WERI-Rb-1 (cell line): ENCODE results near the gene CFAP206.
"Not testable (repeated sequence)": the region's sequence is repeated elsewhere in the genome, so short reads cannot be mapped to it uniquely, and the experiment has no call there.

ENCODE experiments used
- DNase-seq: peaks from one replicate; pipeline ENCODE4 v3.0.0-alpha.2; 2020
- H3K27ac ChIP-seq: fragments of 250-450 bp; sonication (Bioruptor Pico); 2 replicates; pipeline ENCODE4 v1.5.1; 2020; ENCODE audit warnings: mild to moderate bottlenecking, moderate library complexity
- H3K27me3 ChIP-seq: fragments of 250-450 bp; sonication (Bioruptor Pico); 2 replicates; pipeline ENCODE4 v1.5.1; 2021; ENCODE audit warnings: mild to moderate bottlenecking, low read depth, moderate library complexity; ENCODE audit not compliant: insufficient read depth, severe bottlenecking
- H3K36me3 ChIP-seq: fragments of 250-450 bp; sonication (Bioruptor Pico); 2 replicates; pipeline ENCODE4 v1.5.1; 2020; ENCODE audit warnings: mild to moderate bottlenecking, moderate library complexity
- H3K4me3 ChIP-seq: 2 replicates; pipeline ENCODE4 v1.5.1; 2011; ENCODE audit warnings: low read depth, mild to moderate bottlenecking, control low read depth, low read length
- H3K9me3 ChIP-seq: fragments of 250-450 bp; sonication (Bioruptor Pico); 2 replicates; pipeline ENCODE4 v1.5.1; 2021; ENCODE audit warnings: mild to moderate bottlenecking, moderate library complexity; ENCODE audit not compliant: severe bottlenecking
- TF ChIP-seq, protein P1 (sequence below): IDR thresholded peaks from 2 replicates; pipeline ENCODE4 v1.5.1; 2011; ENCODE audit warnings: low read depth, mild to moderate bottlenecking, control low read depth, inconsistent platforms, low read length

CFAP206 gene

DNA sequence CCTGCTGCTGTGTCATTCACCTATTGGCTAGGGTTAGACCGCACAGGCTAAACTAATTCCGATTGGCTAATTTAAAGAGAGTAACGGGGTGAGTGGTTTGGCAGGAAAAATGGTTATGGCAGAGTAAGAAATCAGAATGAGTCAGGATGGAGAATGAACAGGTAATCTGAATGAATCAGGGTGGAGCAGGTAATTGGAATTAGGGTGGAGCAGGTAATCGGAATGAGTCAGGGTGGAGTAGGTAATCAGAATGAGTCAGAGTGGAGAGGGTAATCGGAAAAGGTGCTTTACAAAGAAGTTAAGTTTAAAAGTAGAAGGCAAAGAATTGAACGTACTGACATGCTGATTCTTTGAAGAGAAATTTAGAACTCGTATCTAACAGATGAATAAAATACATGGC is 76.7 kb downstream of the CFAP206 start:
- Histone ChIP-seq H3K9me3 (no peaks in the 10 kb centered on the region), H3K4me3 (no peak overlapping the region), H3K27ac (no peak overlapping the region), H3K27me3 (no peaks in the 10 kb centered on the region), H3K36me3 (no peaks in the 10 kb centered on the region)
- TF ChIP-seq, protein P1, sequence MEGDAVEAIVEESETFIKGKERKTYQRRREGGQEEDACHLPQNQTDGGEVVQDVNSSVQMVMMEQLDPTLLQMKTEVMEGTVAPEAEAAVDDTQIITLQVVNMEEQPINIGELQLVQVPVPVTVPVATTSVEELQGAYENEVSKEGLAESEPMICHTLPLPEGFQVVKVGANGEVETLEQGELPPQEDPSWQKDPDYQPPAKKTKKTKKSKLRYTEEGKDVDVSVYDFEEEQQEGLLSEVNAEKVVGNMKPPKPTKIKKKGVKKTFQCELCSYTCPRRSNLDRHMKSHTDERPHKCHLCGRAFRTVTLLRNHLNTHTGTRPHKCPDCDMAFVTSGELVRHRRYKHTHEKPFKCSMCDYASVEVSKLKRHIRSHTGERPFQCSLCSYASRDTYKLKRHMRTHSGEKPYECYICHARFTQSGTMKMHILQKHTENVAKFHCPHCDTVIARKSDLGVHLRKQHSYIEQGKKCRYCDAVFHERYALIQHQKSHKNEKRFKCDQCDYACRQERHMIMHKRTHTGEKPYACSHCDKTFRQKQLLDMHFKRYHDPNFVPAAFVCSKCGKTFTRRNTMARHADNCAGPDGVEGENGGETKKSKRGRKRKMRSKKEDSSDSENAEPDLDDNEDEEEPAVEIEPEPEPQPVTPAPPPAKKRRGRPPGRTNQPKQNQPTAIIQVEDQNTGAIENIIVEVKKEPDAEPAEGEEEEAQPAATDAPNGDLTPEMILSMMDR: no peak
- DNase-seq: no peak

DNA sequence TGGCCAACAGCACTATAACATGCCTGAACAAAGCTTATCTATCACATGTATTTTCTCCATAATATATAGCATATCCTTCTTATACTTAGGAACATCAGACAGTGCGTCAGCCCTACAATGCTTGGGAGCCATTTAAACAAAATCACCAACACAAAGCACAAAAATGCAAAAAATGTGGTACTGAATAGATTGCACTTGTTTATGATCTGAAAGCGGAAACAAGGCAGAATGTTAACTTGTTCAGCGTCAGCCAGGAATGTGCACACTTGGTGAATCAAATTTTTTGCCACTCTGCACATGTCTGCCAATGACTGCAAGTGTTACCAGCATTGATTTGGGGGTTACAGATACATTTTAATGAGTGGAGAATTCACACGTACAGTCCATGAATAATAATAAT is 79.8 kb downstream of the CFAP206 start:
- no peak overlapping the region for H3K27ac ChIP-seq
- no peak overlapping the region for H3K4me3 ChIP-seq
- H3K27me3 ChIP-seq: no peaks in the 10 kb centered on the region
- no peak for DNase-seq
- H3K9me3 ChIP-seq: no peaks in the 10 kb centered on the region
- TF ChIP-seq, protein P1: no peak
- H3K36me3 ChIP-seq: no peaks in the 10 kb centered on the region

DNA sequence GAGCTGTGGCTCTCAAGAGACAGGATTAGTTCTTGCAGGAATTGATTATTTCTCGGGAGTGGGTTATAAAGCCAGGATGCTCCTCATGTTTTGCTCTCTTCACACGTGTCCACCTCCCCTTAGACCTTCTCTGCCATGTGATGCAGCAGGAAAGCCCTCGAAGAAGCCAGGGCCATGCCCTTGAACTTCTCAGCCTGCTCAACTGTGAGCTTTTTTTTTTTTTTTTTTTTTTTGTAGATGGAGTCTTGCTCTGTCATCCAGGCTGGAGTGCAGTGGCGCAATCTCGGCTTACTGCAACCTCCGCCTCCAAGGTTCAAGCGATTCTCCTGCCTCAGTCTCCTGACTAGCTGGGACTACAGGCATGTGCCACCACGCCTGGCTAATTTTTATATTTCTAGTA is 81.6 kb downstream of the CFAP206 start:
- not testable (repeated sequence) for DNase-seq, H3K4me3 ChIP-seq, H3K27ac ChIP-seq

DNA sequence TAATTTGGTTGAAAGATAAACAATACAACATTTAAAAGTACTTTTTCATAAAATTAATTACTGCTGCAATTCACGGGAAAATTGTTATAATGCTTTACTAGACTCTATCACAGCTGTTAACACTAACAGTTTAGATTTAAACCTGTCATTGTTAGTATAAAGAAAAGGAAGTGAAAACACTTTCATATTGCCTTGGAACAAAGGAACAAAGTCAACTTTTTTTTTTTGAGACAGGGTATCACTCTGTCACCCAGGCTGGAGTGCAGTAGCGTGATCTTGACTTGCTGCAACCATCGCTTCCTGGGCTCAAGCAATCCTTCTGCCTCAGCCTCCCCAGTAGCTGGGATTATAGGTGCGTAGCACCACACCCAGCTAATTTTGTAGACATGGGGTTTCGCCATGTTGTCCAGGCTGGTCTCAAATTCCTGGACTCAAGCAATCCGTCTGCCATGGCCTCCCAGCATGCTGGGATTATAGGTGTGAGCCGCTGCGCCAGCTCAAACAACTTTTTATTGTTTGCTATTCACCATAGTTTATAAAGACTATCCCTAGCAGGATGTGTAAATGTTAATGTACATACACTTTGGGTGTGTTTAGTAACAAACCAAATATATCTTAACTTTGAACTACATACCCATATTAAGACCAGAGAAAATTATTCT is 87.1 kb downstream of the CFAP206 start:
- TF ChIP-seq, protein P1: no peak
- DNase-seq: no peak
- no peaks in the 10 kb centered on the region for H3K27me3 ChIP-seq
- H3K36me3 ChIP-seq: no peaks in the 10 kb centered on the region; the same call in 1 of the 2 replicates
- H3K9me3 ChIP-seq: no peaks in the 10 kb centered on the region
- H3K4me3 ChIP-seq: no peak overlapping the region
- H3K27ac ChIP-seq: no peak overlapping the region

More for the DNA sequence above, 81.6 kb downstream of the CFAP206 start:
- not testable (repeated sequence) for H3K36me3 ChIP-seq, H3K9me3 ChIP-seq, H3K27me3 ChIP-seq

DNA sequence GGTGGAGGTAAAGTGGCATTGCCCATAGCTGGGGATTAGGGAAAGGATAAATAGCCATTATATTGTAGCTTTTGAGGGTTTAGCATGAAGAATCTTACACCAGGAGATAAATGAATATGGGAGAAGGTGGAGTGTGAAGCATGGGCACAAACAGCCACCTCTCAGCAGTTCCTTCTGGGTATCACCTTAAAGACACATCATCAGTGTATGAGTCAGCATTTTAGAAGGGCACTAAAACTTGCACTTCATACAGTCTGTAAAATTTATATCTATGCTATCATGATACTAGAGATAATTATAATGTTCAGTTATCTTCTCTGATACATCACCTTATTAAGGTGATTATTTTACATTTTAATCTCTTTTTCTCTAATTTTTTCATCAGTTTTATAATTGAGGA is 90.3 kb downstream of the CFAP206 start:
- Histone ChIP-seq H3K4me3 (no peak overlapping the region), H3K9me3 (no peaks in the 10 kb centered on the region), H3K36me3 (peaks cover 6% of the 10 kb centered on the region), H3K27me3 (no peaks in the 10 kb centered on the region), H3K27ac (no peak overlapping the region)
- TF ChIP-seq, protein P1: no peak
- no peak for DNase-seq

DNA sequence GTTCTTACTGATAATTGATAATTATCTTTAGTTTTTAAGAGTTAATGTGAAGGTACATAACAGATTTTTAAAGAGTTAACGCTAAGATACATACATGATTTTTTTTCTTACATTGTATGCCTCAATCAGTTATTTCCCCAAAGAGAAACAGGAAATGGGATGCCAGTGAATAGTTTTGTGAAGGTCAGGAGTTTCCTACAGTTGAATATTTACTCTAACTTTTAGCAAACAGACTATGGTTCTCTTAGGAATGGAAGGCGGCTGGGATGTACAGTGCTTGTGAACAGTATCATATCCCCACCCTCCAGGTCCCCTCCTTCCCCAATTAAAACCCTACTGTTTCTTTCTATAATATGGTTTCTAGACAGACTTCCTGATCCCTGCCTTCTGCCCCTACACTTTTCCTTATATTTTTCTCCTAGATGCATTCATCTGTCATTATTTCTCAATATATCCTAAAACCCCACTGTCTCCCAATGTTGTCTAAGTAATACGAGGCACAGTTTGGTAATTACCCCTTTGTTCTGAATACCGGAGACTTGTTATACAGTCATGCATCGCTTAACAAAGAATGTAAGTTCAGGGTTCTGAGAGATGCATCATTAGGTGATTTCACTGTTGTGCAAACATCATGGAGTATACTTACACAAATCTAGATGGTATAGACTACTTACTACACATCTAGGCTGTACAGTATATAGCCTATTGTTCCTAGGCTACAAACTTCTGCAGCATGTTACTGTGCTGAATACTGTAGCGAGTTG is 94.2 kb downstream of the CFAP206 start:
- TF ChIP-seq, protein P1: no peak
- no peak overlapping the region for H3K4me3 ChIP-seq
- DNase-seq: no peak
- H3K27me3 ChIP-seq: no peaks in the 10 kb centered on the region
- H3K27ac ChIP-seq: no peak overlapping the region
- peaks cover 9% of the 10 kb centered on the region for H3K36me3 ChIP-seq
- H3K9me3 ChIP-seq: no peaks in the 10 kb centered on the region
